A172 (cell line): ENCODE measurements around the gene VARS1. TPM values are rescaled to one million over a fixed set of nuclear protein-coding genes. Genes with fewer than 3 reads are reported as not detected.
"Not testable (repeated sequence)": the region's sequence is repeated elsewhere in the genome, so short reads cannot be mapped to it uniquely, and the experiment has no call there.

ENCODE experiments used
- DNase-seq: peaks from one replicate; pipeline ENCODE4 v3.0.0-alpha.2; 2015; ENCODE audit warnings: low spot score
- total RNA-seq: library from RNA; depleted of rRNA; stranded (reverse); fragments of >200 nt; shearing (Covaris generic); gene quantifications from 2 replicates; pipeline ENCODE4 v1.2.3, GENCODE V29; 2014

Gene VARS1
- total RNA-seq, 1 experiment from 2014 or later = 58.8 TPM

- DNase-seq = no peak
Observed at GRCh38 chr6:31794294-31794865, 1.2 kb downstream of the VARS1 start.

GRCh38 chr6:31793927-31794245, 1.7 kb downstream of the VARS1 start:
- not testable (repeated sequence) for DNase-seq

- DNase-seq = peak; percentile 85
Observed at GRCh38 chr6:31792761-31793171, 2.8 kb downstream of the VARS1 start.

- DNase-seq = no peak
Observed at GRCh38 chr6:31792090-31792374, 3.5 kb downstream of the VARS1 start.

GRCh38 chr6:31791324-31792089, 4.0 kb downstream of the VARS1 start:
- DNase-seq = no peak

GRCh38 chr6:31785475-31785874, 10.1 kb downstream of the VARS1 start:
- DNase-seq = no peak

- DNase-seq = no peak
Observed at GRCh38 chr6:31784098-31784925, 11.2 kb downstream of the VARS1 start.

GRCh38 chr6:31782126-31782855, 13.3 kb downstream of the VARS1 start:
- DNase-seq = no peak

GRCh38 chr6:31781244-31782125, 14.1 kb downstream of the VARS1 start:
- no peak for DNase-seq

GRCh38 chr6:31780507-31781243, 14.9 kb downstream of the VARS1 start:
- DNase-seq = no peak

- DNase-seq = no peak
Observed at GRCh38 chr6:31779908-31780307, 15.6 kb downstream of the VARS1 start.

- DNase-seq = no peak
Observed at GRCh38 chr6:31778999-31779885, 16.3 kb downstream of the VARS1 start.

- DNase-seq = no peak
Observed at GRCh38 chr6:31778193-31778592, 17.4 kb downstream of the VARS1 start.

GRCh38 chr6:31777667-31778050, 17.9 kb downstream of the VARS1 start:
- no peak for DNase-seq

GRCh38 chr6:31776989-31777666, 18.4 kb downstream of the VARS1 start, which contains the start of gene VWA7:
TSS of gene VWA7 (minus strand) at chr6:31777328. CDS start at chr6:31776779, 549 bp downstream.
- DNase-seq = peak; percentile 80

- DNase-seq = no peak
Observed at GRCh38 chr6:31776485-31776988, 19.0 kb downstream of the VARS1 start.

GRCh38 chr6:31775633-31776484, 19.7 kb downstream of the VARS1 start:
- DNase-seq = no peak

GRCh38 chr6:31775184-31775583, 20.4 kb downstream of the VARS1 start:
- no peak for DNase-seq
